Stimulated activated CD4-positive, alpha-beta T cell treated with anti-CD3 and anti-CD28 coated beads, TNF-alpha, amount 100 ng/mL, for 48 hours (primary cell): ENCODE results near the gene ZNF407.

ENCODE experiments used
- DNase-seq, 3 donors: peaks; one replicate each; pipeline ENCODE4 v3.0.0-alpha.2; 2020; ENCODE audit warnings: low read depth in 3 of 3

ZNF407 gene

DNA sequence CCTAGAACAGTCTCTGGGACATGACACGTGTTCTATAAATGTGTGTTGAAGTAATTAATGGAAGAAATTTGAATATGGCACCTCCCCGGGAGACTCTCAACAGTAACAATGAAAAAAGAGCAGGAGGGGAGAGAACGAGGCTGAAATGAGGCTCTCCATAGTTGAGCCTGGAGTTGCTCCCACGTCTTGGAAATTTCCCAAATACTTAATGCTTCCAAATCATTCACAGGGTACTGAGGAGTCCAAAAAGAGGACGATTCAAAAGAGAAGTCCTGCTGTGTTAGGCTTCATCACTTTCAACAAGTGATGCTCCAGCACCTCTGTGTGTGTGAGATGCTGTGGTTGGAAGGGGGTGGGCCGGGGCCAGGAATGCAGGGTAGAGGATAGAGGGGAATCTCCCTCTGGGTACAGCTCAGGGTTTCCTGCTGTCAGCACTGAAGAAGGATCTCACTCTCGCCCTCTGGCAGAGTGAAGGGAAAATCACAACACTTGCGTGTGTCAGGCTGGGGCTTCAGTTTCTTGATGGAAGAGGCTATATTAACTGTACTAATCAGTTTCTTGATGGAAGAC lies 18.1 kb upstream of the ZNF407 start:
- DNase-seq, result no peak

DNA sequence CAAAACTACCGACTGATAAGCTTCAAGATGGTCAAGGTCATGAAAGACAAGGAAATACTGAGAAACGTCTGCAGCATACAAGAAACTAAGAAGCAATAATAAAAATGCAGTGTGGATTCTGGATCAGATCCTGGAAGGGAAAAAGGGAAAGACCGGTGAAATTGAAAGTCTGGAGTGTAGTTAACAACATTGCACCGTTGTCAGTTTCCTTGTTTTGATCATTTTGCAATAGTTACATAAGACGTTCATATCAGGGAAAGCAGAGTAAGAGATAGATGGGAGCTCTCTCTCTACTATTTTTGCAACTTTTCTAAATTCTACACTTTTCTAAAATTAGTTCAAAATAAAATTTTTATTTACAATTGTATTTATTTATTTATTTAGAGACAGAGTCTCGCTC lies 15.0 kb upstream of the ZNF407 start:
- DNase-seq, result no peak

DNA sequence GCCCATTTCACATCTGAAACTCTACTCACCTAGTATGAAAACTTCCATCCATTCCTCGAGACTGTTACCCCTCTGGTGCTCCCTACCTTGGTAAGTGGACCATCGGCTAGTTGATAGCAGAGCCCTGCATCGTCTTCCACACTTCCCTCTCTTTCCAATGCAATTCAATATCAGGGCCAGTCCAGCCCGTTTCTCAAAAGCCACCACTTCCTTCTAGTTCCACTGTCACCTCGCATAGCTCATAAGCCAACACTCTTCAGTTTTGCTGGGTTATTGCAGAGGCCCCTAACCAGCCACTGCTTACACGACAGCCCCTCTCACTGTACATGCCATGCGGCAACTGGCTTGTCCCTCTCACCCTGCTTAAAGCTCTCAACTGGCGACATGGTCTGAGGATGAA lies 10.2 kb upstream of the ZNF407 start:
- no peak for DNase-seq

DNA sequence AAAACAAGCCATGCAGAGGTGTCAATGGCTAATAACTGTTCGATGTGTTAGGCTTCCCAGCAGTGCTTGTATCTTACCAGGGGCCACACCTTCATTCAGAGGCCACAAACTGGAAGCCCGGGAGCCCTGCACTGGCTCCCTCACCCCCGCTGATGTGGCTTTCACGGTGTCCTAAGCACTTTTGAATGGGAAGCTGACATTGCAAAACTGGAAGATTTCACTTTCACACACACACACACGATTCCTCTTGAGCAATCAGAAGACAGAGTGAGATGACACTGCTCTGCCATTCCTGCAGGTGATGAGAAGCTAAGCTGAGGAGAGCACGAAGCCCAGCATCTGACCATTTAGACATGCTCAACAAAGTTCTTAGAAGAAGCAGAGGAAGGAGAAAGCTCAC lies 8.6 kb upstream of the ZNF407 start:
- DNase-seq, result no peak

DNA sequence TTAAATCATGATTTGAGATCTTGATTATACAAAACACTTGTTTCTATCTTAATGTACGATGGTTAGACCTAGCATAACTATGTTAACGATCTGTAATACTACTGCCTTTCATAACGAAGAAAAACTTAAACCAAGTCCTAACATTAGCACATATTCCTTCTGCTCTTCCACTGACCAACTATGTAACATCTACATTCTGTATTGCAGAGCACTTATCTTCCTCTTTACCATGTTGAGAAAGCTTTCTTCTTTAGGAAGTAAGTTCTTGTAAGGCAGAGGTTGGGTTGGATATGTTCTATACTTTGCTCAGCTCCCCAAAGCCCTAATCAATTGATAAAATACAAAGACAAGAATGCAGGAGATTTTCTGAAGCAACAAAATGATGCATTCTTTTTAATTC lies 7.9 kb upstream of the ZNF407 start:
- no peak for DNase-seq

DNA sequence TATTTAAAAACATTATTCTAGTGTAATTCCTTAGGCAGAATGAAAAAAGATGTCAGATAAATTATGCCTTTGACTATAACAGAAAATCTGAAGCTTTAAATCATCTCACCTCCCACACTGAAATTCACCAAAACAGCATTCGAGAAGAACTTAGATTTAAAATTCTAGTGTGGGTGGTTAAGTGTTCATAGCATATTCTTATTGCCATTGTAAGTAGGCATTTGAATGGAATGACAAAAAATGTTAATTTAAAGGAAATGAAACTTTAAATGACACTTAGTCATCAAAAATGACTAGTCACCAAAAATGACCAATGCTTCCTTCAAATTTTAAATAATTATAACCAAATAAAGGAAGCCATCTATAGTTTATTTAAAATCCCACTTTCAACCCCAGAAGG lies 7.0 kb upstream of the ZNF407 start:
- no peak for DNase-seq

DNA sequence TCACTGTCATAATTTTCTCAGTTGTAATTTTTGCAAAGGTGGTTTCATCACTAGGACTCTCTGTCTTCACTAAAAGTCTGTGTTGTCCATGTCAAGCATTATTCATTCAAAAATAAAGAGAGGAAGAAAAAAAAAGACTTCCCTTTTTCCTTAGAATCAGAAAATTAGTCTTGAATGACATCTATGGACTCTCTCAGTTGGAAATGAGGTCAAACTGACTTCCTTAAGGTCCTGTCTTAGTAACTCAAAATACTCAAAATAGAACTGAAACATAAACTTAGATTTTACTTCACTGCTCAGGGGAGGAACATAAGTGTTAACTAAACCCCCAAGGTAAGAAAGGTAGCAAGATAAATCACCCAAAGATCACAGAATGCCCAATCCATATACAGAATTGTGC lies 2.2 kb upstream of the ZNF407 start:
- DNase-seq, result no peak

DNA sequence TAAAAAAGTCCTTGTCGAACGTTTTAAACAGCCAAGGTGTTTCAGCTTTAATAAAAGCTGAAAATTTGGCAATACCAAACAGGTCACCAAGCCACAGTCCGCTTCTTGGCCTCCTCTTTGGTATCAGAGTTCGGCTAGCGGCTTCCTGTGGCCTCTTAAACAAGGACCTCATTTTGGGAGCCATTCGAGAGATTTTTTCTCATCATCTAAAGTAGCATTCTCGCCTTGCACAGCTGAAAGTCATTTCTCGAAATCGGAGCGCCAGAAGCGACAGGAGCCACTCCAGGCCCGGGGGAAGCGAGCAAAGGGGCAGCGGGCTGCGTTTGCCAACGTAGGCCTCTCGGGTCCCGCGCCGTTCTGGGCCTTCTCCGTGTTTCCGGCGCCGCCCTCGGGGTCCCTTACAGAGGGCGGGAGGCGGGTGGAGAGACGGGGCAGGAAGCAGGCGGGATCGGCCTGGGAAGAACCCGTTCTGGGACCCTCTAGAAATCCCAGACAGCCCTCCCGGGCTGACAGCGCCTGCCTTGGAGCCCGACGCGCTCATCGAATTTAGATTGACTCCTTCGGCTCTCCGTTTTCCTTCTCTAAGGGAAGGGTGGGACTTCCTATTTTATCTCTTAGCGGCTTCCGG lies 522 bp upstream of the ZNF407 start:
- DNase-seq, result peak; percentile 41 to 49 (median 43)

DNA sequence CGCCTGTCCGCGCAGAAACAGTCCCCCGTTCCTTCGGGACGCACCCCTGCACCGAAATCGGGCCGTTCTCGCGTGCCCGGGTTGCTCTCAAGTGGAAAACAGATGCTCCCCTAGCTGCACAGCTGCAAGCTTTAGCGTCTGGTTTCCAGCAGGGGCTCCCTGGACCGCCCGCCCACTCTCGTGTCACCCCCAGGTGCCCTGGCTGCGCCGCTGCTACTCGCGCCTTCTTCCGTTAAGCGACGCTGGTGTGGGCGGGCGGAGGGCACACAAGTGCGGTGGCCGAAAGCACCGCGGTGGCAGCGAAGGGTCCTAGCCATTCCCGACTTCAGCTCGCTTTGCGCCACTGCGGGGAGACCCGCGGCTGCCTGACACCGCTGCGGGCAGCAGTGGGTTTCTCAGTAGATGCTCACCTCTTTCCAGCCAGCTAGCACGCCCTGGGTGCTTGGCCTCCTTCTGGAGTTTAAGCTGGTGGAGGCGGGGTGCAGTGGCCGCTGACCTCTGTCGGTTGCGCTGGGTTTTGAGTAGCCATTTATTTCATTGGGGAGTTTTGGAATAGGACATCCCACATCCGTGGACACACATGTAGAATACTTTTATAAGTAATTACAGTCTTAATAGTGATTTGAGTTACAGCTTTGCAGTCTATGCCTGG lies 806 bp downstream of the ZNF407 start:
- DNase-seq, result peak; percentile 31 to 64 (median 54)

DNA sequence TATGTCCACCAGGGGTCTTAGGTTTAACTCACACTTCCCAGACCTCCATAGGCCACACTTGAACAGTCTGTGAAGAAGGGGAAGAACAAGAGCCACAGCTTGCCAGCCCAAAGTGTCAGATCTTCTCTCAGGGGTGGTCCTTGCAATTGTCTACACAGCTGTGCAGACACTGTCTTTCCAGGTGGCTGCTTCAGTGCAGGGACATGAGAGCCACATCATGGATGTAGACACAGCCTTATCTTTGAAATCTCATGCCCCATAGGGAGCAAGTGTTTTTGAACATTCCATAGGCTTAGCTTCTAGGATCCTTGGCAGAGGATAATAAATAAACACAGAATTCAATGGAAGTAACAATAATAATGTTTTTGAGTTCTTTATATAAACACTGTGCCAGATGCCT lies 6.7 kb downstream of the ZNF407 start:
- DNase-seq, result no peak

DNA sequence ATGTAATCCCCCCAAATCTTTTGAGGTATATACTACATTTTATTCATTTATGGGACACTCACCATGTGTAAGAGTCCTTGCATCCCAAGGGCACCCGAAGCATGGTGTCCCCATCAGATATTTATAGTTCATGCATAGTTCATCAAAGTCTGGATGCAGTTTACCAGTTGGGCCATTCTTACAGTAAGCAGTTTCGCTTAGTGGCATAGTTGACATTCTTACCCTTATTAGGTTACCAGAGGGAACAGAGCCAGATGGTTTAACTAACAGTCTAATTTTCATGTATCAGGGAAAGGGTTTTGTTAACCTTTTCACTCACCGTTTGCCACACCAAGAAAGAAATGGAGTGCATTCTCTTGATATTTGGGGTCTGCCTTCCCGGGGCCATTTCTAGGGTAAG lies 7.1 kb downstream of the ZNF407 start:
- DNase-seq, result no peak

DNA sequence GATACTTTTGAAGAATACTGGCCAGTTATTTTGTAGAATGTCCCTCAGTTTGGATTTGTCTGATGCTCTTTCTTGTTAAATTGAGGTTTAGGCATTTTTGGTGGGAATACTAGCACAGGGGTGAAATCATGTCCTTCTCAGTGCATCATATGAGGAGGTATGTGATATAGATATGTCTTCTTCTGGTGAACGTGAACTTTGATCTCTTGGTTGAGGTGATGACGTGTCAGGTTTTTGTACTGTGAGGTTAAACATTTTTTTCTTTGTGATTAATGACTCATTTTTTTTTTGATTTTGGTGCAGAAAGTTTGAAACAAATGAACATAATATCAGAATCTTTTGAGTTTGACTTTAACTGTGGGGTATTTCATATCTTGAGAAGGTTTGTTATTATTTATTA lies 11.0 kb downstream of the ZNF407 start:
- DNase-seq, result no peak

DNA sequence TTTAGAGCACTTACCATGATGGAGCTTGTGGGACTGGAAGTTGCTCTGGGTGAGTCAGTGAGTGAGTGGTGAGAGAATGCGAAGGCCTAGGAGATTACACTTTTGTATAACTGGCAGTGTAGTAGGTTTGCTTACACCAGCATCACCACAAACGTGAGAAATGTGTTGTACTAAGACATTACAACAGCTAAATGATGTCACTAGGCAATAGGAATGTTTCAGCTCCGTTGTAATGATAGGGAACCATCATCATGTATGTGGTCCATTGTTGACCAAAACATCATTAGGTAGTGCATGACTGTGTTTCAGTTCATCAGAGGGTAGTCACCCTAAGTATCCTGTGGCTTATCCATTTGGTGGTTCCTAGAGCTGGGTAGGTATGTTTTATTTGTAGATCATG lies 11.9 kb downstream of the ZNF407 start:
- DNase-seq, result no peak

DNA sequence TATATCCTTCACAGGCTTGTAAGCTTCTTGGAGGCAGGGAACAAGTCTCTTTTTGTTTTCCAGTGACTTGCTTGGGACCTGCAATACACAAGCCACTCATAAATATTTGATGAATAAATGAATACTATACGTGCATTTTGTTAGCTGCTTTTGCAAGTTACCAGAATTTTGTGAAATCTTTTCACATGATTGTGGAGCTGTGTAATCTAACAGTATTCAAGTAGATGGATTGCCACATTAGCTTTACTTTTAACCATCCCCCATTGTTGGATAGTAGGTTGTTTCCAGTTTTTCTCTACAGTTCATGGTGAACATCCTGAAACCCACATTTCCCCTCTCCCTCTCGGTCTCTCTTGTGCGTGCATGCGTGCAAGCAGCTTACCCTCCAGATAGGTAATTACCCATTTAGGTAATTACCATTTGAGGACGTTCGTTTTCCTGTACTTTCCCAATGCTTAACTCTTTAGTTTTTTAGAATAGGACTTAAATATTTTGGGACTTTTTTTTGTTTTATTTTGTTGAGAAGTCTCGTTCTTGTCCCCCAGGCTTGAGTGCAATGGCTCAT lies 12.5 kb downstream of the ZNF407 start:
- DNase-seq, result no peak

DNA sequence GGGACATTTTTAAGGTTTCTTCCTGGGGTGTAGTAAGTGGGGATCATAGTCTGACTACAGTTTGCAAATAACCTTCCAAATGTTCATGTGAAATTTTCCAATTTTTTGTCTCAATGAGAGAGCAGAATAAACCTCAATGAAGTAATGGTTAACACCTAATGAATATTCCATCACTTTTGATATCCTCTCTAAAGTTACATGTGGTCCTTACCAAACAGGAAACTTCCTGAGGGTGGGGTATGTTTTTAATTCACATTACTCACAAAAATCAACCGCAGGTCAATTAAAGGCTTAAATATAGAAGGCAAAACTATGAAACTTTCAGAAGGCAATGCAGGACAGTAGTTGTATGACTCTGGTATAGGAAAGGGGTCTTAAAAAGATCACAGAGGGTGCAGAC lies 13.2 kb downstream of the ZNF407 start:
- no peak for DNase-seq

DNA sequence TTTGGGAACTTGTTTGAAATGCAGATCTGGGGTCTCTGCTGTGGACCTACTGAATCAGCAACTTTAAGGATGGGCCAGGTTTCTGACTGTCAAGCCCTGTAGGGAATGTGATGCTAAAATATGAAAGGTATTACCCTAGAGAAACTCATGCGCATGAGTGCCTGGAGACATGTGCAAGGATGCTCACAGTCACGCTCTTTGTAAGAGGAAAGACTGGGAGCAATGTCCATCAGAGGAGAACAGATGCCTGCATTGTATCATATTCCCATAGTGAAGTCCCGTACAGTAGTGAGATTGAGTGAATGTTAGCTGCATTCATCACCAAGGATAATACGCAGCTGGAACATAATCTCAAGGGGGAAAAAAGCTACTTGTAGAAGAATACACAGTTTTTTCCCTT lies 14.1 kb downstream of the ZNF407 start:
- no peak for DNase-seq

DNA sequence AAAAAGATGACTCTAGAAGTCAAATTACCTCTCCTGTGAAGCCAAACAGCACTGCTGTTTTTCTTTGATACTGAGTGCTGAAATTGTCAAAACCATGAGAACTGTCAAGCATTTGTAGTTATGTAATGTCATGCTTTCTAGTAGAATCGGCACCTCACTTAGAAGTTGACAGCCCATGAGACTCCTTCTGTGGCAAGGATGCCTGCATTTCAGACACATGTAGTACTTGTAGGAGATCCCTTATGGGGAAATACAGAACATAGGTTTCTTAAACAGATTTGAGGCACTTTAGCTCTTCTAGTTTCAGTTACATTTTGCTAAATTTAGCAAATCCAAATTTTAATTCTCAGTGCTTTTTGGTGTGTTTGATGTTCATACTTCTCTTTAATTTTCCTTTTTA lies 15.7 kb downstream of the ZNF407 start:
- DNase-seq, result no peak

DNA sequence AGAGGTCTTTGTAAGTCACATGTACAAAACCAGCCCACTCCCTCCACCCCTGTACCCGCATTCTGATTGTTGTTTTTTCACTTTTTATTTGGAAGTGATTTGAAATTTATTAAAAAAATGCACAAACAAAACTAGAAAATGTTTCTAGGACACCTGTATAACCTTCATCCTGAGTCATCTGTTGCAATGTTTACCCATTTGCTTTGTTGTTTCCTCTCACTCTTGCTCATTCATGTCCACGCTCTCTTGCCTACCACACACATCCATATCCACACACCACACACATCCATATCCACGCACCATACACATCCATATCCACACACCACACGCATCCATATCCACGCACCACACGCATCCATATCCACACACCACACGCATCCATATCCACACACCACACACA lies 18.8 kb downstream of the ZNF407 start:
- DNase-seq, result no peak

DNA sequence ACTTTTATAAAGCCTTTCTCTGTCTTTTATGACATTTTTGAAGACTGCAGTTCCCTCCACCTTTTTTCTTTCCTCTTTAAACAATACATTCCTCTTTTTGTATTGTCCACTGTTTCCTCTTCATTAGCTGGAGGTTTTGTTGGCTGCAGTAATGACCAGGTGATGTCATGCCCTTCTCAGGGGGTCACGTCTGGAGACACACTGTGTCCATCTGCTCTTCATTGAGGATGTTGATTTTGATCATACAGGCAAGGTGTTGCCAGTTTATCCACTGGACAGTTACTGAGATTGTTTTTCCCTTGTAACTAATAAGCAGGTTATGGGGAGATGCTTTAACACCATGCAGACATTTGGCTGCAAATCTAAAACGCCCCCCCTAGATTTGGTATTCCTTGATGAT lies 19.8 kb downstream of the ZNF407 start:
- DNase-seq, result no peak

DNA sequence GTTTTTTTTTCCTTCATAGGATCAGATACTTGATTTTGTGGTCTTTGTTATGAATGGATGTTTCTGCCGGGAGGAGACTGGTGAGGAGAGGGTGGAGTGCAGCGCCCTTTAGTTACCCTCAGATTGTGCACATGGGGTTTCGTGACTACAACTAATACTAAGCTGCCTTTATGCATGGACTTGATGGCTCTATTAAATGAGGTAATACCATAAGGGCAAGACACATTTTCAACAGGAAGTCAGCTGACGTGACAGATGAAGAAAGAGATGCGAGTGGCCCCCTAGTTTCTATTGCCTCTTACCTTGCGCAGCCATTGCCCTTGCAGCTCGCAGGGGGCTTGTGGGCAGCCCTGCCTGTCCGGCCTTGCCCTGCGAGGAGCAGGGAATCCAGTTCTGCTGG lies 24.4 kb downstream of the ZNF407 start:
- DNase-seq, result no peak

DNA sequence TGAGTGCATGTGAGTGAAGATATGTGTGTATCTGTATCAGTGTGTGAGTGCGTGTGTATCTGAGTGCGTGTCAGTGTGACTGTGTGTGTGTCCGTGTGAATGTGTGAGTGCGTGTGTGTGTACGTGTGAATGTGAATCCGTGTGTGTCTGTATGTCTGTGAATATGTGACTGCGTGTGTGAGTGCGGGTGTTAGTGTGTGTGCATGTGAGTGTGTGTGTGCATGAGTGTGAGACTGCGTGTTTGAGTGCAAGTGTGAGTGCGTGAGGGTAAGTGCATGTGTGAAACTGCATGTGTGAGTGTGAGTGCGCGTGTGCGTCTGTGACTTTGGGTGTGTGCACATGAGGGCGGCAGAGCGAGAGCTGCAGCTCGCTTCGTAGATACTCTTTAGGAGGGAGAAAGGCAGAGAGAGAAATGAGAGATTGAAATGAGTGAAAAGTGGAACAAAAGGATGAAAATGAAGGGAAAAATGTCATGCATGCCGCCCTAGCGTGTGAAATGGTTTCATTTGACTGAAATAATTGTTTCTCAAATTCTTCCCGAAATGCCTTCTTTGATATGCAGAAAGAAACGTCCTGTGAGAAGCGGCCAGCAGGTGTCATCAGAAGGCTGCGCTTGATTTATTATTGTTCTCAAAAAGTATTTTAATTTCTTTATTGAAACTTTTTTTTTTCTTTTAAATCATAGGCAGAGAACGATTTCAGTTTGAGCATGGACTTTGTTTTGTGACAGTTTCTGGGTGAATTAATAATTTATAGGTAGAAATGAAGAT lies 25.6 kb downstream of the ZNF407 start:
- no peak for DNase-seq

DNA sequence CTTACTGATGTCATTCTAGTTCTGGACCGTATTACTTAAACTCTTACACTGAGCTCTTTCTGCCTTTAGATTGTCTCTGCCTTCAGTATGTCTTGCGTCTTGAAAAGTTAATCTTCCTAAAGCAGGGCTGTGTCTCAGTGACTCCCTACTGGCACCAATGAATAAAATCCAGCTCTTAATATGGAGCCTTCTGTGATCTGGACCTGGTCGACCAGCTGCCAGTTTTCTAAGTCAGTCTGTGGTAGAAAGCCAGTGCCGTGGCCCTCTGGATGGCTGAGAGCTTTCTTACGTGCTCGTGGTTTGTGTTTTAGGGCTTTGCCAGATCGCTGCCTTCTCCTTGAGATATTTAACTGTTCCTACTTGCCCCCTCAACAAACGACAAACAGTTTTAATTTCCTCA lies 26.8 kb downstream of the ZNF407 start:
- DNase-seq, result no peak

DNA sequence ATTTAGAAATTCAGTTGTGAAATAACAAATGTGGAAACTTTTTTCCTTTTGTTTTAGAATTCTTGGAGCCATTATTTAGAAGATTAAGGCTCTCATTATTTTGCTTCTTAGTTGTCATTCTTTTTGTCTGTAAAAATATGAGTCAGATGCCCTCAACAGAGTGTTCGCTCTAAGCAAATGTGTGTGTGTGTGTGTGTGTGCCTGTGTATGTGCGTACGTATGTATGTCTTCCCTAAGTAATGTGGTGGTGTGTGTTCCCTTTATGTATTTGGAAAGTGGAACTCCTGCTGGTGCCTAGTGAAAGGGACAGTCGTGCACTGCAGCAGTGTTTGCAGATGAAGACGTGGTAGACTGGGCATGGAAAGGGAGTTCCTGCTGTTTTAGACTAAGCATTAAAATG lies 27.5 kb downstream of the ZNF407 start:
- DNase-seq, result no peak
